OCI-LY7 (cell line): ENCODE results near the gene PLXDC2. TPM values are rescaled to one million over a fixed set of nuclear protein-coding genes. Genes with fewer than 3 reads are reported as not detected.

Experiments used
- BruUV-seq: library from RNA; stranded (reverse); fragments of 400-500 nt; replicated peaks from 2 replicates; lab custom pipeline; 2021; lab: Mats Ljungman, UMichigan
- CTCF ChIA-PET: fragments of 300-600 bp; sonication (Branson Sonifier 250); formaldehyde crosslinking; loops from one replicate; lab custom pipeline; 2022; ENCODE audit warnings: antibody characterized with exemption; ENCODE audit not compliant: unreplicated experiment; lab: Charles Lee
- POLR2A ChIA-PET: fragments of 300-600 bp; sonication (Branson Sonifier 250); formaldehyde crosslinking; loops from one replicate; lab custom pipeline; 2022; ENCODE audit warnings: antibody characterized with exemption; lab: Charles Lee
- DNase-seq: peaks from one replicate; pipeline ENCODE4 v3.0.0-alpha.2; 2015; ENCODE audit warnings: low spot score
- H2AFZ ChIP-seq: fragments of 200-600 bp; sonication (generic), shearing (Covaris generic); 2 replicates; pipeline ENCODE4 v1.6.1; 2014; ENCODE audit warnings: mild to moderate bottlenecking, antibody characterized with exemption, low read length, moderate library complexity
- H3K27ac ChIP-seq: fragments of 200-600 bp; sonication (generic); 2 replicates; pipeline ENCODE4 v1.5.1; 2014; ENCODE audit warnings: mixed run types, low read depth, mild to moderate bottlenecking, moderate library complexity, low read length, inconsistent platforms; ENCODE audit not compliant: poor library complexity, severe bottlenecking
- H3K36me3 ChIP-seq: fragments of 200-600 bp; sonication (generic); 2 replicates; pipeline ENCODE4 v1.6.1; 2014; ENCODE audit warnings: mild to moderate bottlenecking, antibody characterized with exemption, low read length, moderate library complexity, mixed read lengths; ENCODE audit not compliant: insufficient read depth
- H3K4me1 ChIP-seq: fragments of 200-600 bp; sonication (generic); 2 replicates; pipeline ENCODE4 v1.5.1; 2014; ENCODE audit warnings: mild to moderate bottlenecking, low read length; ENCODE audit not compliant: insufficient read depth, poor library complexity, severe bottlenecking
- H3K4me2 ChIP-seq: fragments of 200-600 bp; sonication (generic); 2 replicates; pipeline ENCODE4 v1.6.1; 2014; ENCODE audit warnings: mild to moderate bottlenecking, low read length
- H3K4me3 ChIP-seq: fragments of 200-600 bp; sonication (generic); 2 replicates; pipeline ENCODE4 v1.5.1; 2014; ENCODE audit warnings: mild to moderate bottlenecking, low read depth, low read length; ENCODE audit not compliant: poor library complexity, severe bottlenecking
- H3K79me2 ChIP-seq: fragments of 200-600 bp; sonication (generic); 2 replicates; pipeline ENCODE4 v1.6.1; 2016; ENCODE audit warnings: low read depth, mild to moderate bottlenecking, low read length, moderate library complexity, mixed read lengths; ENCODE audit not compliant: insufficient read depth
- H3K9me2 ChIP-seq: fragments of 200-600 bp; sonication (generic); 2 replicates; pipeline ENCODE4 v1.6.1; 2016; ENCODE audit warnings: mild to moderate bottlenecking, low read length, mixed read lengths; ENCODE audit not compliant: insufficient read depth
- H3K9me3 ChIP-seq: fragments of 200-600 bp; sonication (generic); 2 replicates; pipeline ENCODE4 v1.6.1; 2014; ENCODE audit warnings: mild to moderate bottlenecking, mixed run types, low read length, mixed read lengths
- H4K20me1 ChIP-seq: fragments of 200-600 bp; sonication (generic); 2 replicates; pipeline ENCODE4 v1.6.1; 2014; ENCODE audit warnings: mild to moderate bottlenecking, antibody characterized with exemption, low read length, moderate library complexity, mixed read lengths; ENCODE audit not compliant: insufficient read depth
- CTCF ChIP-seq: fragments of 200-600 bp; sonication (generic); conservative IDR thresholded peaks from 2 replicates; pipeline ENCODE4 v1.5.1; 2014; ENCODE audit warnings: mild to moderate bottlenecking, antibody characterized with exemption, low read length, moderate library complexity, mixed read lengths
- EZH2phosphoT487 ChIP-seq: fragments of 200-600 bp; sonication (generic); IDR thresholded peaks from 2 replicates; pipeline ENCODE4 v1.6.1; 2018; ENCODE audit warnings: low read depth, borderline replicate concordance, mild to moderate bottlenecking, mixed run types, antibody characterized with exemption, low read length, moderate library complexity, mixed read lengths
- intact Hi-C: fragments of 100-400 bp; cut with micrococcal nuclease; formaldehyde crosslinking; loops from one replicate; pipeline ENCODE4 v1.10.0; 2022; ENCODE audit not compliant: unreplicated experiment
- total RNA-seq, 2 experiments: library from RNA; depleted of rRNA in 1 of 2; stranded (reverse); fragments of >200 nt in 1 of 2; shearing (Covaris generic) in 1 of 2; gene quantifications; 2 replicates each; pipeline ENCODE4 v1.2.3, GENCODE V29; 2014 to 2022

Gene PLXDC2
- total RNA-seq, 2 experiments from 2014 or later = not detected

GRCh38 chr10:20006169-20006870 lies 190.1 kb downstream of the PLXDC2 start:
- Histone ChIP-seq H3K79me2 (no peaks in the 10 kb centered on the region), H4K20me1 (no peaks in the 10 kb centered on the region), H2AFZ (no peak overlapping the region), H3K36me3 (no peaks in the 10 kb centered on the region), H3K4me3 (no peak overlapping the region), H3K9me3 (no peaks in the 10 kb centered on the region), H3K27ac (no peak overlapping the region), H3K4me1 (peaks cover 18% of the 10 kb centered on the region), H3K4me2 (no peak overlapping the region), H3K9me2 (no peaks in the 10 kb centered on the region)
- ChIA-PET CTCF (no interaction called here), POLR2A (no interaction called here)
- intact Hi-C loops = loop anchor here (10.0 kb wide), 1 partner anchor 1352 kb away; the partner anchor contains the start of genes ARL5B and NSUN6
- no peak for DNase-seq
- no TSS peak for BruUV-seq
- TF ChIP-seq EZH2phosphoT487 = no peak
- TF ChIP-seq CTCF = no peak

GRCh38 chr10:20007426-20007825 lies 191.2 kb downstream of the PLXDC2 start:
- Histone ChIP-seq H3K27ac (no peak overlapping the region), H3K4me1 (peaks cover 18% of the 10 kb centered on the region), H3K4me3 (no peak overlapping the region), H3K4me2 (no peak overlapping the region), H2AFZ (no peak overlapping the region), H4K20me1 (no peaks in the 10 kb centered on the region), H3K36me3 (no peaks in the 10 kb centered on the region), H3K79me2 (no peaks in the 10 kb centered on the region), H3K9me2 (no peaks in the 10 kb centered on the region), H3K9me3 (no peaks in the 10 kb centered on the region)
- CTCF ChIA-PET = no interaction called here
- POLR2A ChIA-PET = interaction anchor here (1.0 to 1.2 kb wide), 2 partner anchors 9 to 119 kb away, joined by 3 to 4 read pairs; no protein-coding TSS in a partner anchor
- no TSS peak for BruUV-seq
- TF ChIP-seq EZH2phosphoT487 = no peak
- TF ChIP-seq CTCF = no peak
- DNase-seq = no peak
- intact Hi-C loops = loop anchor here (10.0 kb wide), 1 partner anchor 1353 kb away; the partner anchor contains the start of genes ARL5B and NSUN6
